Stimulated activated CD8-positive, alpha-beta memory T cell treated with anti-CD3 and anti-CD28 coated beads, Interleukin-7, amount 100 ng/mL, for 48 hours (primary cell): Measurements from ENCODE around the gene DUSP8.

Experiments used
- DNase-seq, 2 donors: peaks; one replicate each; pipeline ENCODE4 v3.0.0-alpha.2; 2020; ENCODE audit warnings: low read depth in 1 of 2; ENCODE audit errors: extremely low read depth in 1 of 2

DUSP8 gene

DNA sequence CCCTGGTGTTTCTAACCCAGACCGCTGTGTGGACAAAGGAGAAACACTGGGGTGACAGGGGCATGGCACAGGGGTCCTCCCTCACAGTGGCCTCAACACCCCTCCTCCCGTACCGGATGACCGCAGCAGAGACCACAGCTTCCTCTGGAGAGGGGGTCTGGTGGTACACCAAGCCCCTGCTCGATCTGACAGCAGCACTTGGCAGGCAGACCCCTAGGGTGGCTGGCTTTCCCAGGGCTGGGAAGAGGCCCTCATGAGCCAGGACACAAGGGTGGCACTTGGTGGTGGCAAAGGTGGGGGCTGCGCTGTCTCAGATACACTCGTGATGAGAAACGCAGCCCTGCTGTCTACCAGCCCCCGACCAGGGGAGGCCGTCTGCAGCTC lies 38.7 kb downstream of the DUSP8 start:
- no peak for DNase-seq

DNA sequence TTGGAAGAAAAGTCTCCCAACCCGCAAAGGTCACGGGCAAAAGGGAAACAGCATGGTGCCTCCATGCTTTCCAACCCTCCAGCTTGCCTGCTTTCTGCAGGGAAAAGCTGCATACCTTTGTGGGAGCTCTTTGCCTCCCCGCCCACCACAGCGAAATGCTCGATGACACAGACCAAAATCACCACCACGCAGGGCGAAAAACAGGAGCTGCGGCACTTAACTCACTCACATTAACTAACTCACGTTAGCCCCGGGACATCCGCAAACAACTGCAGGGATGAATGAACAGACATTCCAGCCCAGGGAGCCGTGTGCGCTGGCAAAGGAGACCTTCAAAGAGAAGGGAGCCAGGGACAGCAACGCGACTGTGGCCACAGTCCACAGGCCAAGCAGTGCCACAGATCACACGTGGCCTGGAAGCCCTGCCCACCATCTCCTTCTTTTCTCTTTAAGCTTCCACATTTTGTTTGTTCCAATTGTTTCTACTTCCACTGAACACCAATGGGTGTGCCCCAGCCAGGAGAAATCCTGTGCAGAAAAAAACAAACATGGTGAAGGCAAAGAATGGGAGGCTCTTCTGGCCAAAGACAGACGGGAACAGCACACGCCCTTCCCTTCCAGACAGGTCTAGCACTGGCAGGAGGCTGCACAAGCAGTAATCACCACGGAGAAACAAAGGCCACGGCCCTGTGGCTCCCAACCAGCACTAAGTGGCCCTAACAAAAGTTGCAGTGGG lies 39.3 kb downstream of the DUSP8 start:
- no peak for DNase-seq

DNA sequence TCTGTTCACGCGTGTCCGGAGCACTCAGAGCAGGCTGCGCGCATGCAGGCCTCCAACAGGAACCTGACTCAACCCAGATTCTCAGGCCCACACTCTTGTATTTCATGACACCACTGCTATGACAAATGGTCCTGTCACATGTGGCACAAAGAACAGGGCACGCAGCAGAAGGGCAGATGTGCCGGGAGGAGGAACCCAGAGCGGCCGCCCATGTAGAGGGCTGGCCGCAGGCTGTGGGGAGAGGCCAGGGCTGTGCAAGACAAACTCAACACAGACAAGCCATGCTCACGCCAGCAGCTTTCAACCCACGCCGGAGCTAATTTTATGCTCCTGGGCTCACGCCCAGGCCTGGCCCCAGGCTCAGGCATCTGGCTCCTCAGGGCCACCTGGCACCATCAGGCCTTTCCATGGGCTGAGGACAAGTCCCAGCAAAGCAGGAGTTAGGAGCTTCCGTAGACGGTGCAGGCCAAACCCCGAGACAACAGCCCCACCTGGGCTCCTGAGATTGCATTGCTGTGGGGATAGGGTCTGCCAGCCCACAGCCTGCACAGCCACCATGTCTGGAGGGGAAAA lies 40.0 kb downstream of the DUSP8 start:
- no peak for DNase-seq

DNA sequence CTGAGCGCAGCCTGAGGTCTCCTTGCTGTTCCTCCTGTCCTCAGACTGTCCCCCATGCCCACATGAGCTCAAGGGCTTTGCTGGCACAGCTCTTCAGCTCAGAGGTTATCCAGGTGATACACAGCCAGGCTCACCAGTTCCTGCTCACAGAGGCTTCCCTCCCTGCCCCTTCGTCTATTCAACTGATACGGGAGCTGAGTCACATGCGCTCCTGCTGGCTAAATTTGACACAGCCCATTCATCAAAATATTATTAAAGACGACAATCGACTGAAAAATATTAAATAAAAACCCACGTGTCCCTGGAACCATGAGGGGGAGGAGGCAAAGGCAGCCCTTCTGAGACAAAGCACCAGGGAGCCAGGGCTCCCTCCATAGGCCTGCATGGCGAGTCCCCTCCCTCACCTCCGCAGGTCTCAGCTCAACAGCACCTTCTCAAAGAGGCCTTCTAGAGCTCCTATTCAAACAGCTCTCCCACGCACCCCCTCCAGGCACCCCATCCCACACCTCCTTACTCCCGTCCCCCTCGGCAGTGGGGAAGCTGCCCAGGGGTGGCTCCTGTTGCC lies 40.5 kb downstream of the DUSP8 start:
- DNase-seq = no peak

DNA sequence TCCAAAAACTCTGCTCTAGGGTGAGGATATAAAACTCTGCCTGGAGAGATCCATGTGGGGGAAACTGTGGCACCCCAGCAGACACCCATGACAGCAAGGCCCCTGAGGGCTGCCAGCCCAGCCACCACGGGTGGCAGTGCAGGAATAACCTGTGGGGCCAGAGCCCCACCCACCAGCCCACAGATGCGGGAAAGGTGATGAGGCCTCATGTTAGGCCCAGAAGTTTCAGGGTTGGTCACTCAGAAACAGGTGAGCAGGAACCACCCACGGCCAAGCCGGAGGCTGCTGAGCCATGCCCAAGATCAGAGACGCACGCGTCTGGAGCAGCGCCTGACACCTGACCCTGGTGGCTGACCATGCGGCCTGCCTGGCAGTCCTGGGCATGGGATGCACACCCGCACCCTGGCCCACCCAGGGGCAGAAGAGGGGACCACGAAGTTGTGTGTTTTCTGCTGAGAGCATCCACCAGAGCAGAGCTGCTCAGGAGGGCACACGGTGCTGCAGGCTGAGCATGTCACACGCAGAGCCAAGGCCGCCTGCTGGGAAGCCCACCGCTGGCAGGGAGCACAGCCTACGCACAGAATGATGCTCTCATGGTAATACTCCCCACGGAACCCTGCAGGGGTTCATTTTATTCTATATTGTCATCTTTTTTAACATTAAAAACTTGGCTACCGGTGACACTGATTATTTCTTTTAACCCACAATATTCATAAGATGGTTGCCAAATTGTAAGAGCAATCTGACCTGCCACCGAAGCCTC lies 41.2 kb downstream of the DUSP8 start:
- DNase-seq = no peak

- no peak for DNase-seq
Observed at GRCh38 chr11:1529774-1530173, 42.3 kb downstream of the DUSP8 start.

DNA sequence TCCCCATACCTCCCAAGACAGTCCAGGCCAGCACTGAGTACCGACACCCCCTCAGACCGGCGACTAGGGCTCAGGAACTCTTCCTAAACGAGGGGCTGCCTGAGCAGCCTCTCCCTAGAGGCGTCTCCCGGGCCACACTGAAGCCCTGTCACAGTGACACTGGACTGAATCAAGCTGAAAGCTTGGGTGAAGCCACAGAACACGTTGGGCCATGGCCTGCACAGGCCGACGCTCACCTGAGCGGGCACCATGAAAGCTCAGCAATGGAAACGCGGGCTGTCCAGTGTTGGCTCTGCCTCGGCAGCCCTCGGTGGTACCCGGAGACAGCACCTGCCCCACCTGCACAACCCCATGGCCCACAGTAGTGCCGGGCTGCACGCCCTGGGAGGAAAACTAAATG lies 42.8 kb downstream of the DUSP8 start:
- DNase-seq = no peak

- DNase-seq = no peak
Observed at GRCh38 chr11:1528710-1529109, 43.4 kb downstream of the DUSP8 start.

DNA sequence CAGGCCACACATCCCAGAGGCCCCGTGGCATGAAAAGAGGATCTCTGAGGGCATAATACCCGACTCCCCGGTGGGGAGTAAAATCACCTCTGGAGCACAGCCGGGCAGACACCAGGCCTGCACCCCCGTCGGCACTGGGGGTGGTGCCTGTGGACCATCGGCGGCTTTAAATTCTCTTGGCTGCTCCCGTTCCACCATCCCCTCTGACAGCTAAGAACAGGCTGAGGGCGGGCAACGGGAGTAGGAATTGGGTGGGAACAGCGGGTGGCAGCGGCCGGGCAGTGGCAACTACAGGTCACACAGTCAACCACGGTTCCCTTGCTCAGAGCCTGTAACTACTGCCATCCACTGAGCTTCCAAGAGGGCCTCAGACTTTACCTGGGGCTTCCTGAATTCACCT lies 45.3 kb downstream of the DUSP8 start:
- no peak for DNase-seq

GRCh38 chr11:1523779-1524178 lies 48.3 kb downstream of the DUSP8 start:
- DNase-seq = no peak

DNA sequence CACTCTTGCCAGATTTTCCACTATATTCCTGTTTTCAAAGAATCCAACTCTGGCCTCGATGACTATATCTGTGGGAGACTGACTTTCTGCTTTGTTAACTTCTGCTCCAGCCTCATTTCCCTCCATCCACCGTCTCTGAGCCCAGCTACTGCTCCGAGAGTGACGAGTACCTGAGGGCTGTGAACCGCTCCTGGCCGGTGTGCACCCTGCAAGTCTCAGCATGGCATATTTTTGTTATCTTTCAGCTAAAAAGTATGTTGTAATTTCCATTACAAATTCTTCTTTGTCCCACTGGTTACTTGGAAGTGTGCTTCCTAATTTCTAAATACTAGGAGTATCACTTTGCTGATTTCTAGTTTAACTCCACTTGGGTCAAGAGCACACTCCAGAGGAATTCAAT lies 49.0 kb downstream of the DUSP8 start:
- no peak for DNase-seq

GRCh38 chr11:1522081-1522424 lies 50.0 kb downstream of the DUSP8 start:
- DNase-seq = no peak

- DNase-seq = no peak
Observed at GRCh38 chr11:1521382-1522080, 50.5 kb downstream of the DUSP8 start.

GRCh38 chr11:1520663-1521267 lies 51.3 kb downstream of the DUSP8 start:
- no peak for DNase-seq

DNA sequence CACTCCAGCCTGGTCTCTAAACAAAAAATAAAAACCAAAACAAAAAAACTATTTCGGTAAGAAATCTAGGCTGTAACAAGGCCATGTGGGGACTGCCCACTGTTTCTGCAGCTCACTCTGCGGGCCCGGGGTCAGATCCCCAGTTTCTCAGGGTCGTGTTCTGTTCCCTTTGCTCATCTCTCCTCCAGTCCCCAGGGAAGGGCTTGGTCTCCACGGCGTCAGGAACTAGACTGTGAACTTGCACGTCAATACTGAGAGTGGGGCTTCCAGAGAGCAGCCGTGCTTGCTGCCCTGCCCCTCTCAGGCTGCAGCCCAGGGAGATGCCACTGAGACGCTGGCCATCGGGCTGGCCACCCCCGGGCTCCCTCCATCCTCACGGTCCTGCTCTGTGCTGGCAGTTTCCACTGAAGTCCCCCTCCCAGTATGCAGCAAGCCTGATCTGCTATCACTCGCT lies 51.8 kb downstream of the DUSP8 start:
- DNase-seq = no peak

DNA sequence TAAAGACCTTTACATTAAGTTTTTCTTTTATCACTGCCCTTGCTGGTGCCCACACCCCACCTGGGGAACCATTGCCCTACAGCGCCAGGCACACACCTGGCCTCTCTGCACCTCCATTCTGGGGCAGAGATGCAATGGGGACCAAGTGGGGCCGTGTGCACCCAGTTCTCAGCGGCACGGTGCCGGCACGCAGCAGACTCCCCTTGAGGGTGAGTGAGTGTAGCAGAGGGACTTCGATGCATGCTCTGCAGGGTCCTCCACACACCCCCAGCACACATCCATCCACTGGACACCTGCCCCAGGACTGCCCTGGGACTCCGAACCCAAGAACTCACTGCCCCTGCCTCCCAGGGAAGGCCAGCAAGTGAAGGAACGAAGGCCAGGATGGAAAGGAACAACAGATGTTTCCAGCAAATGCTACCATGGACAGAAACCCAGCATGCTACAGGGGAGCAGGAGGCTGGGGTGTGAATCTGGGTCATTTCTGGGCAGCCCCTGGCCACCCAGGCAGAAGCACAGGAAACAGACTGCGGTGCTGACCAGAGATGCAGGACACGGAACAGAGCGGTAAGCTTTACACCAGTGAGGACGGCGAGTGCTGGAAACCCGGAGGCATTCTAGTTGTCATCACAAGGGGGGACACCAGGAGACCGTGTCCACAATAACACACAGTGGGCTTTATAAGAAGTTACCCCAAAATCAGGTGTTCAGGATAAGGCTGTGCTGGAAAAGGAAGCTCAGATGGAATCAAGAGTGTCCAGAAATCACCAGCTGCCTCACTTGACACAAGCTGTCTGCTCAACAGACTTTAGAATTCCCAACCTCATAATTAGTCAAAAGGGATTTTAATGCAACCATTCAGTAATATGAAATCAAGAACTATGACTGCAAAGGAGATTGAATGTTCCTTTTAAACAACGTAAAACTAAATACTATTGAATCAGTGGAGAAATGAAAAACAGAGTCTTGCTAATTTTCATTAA lies 52.8 kb downstream of the DUSP8 start:
- no peak for DNase-seq

- no peak for DNase-seq
Observed at GRCh38 chr11:1518301-1518700, 53.8 kb downstream of the DUSP8 start.

DNA sequence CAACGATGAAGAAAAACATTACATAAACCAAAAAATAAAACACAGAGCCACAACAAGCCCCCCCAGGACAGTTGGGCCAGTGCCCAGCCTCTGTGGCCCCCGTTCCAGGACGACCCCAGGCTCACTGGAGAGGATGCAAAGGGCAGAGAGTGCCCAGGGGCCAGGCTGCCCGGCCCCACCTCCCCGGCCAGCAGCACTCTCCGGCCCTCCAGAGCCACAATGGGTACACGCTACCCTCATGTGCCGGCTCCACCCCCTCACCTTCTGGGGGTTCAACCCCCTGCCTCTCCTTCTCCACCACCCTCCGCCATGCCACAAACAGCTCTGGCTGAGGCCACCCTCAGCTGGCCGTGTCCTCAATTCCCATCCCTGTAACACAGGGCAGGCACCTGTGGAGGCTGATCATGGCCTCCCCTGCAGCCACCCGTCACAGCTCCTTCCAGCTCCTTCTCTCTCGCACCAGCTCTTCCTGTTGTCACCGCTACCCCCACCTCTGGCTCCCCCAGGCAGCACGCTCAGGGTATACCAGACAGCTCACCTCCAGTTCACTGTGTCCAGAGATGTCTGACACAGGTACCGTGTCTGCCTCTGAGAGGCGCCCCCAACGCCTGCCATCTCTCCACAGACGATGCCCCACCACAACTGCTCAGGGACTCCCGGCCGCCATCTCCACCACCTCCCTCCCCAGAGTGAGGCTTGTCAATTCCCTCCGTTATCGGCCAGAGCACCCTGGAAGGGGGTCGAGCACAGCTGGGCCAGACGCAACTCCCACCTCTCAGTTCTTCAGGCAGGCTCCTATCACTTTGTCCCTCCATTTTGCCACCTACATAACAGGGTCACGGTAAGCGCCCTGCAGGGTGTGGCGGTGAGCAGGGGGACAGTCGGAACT lies 54.7 kb downstream of the DUSP8 start:
- DNase-seq = no peak
